Gastrocnemius medialis (tissue), 4 donors: Measurements from ENCODE around the gene RCOR3. TPM values are rescaled to one million over a fixed set of nuclear protein-coding genes. Genes with fewer than 3 reads are reported as not detected.

Experiments used
- ATAC-seq, 2 donors: fragments of 150-250 bp; one replicate each; pipeline ENCODE4 v1.9.1; 2016
- DNase-seq, 2 donors: peaks; one replicate each; pipeline ENCODE4 v3.0.0-alpha.2; 2019
- H3K27ac ChIP-seq, 4 donors: fragments of 200-600 bp; sonication (generic); 1 replicate in 1 of 4; 2 replicates in 3 of 4; pipeline ENCODE4 v1.5.1; 2016 to 2018; ENCODE audit warnings: mild to moderate bottlenecking in 2 of 4, moderate library complexity in 1 of 4
- H3K27me3 ChIP-seq, 3 donors: fragments of 200-600 bp; sonication (generic) in 2 of 3; 1 replicate in 1 of 3; 2 replicates in 2 of 3; pipeline versions ENCODE4 v1.5.1 to v1.6.0; 2016 to 2019; ENCODE audit warnings: mild to moderate bottlenecking in 1 of 3, moderate library complexity in 1 of 3
- H3K36me3 ChIP-seq, 2 donors: fragments of 200-600 bp; sonication (generic) in 1 of 2; one replicate each; pipeline ENCODE4 v1.5.1; 2017 to 2018
- H3K4me1 ChIP-seq, 2 donors: fragments of 200-600 bp; sonication (generic) in 1 of 2; one replicate each; pipeline ENCODE4 v1.5.1; 2016 to 2017; ENCODE audit warnings: mild to moderate bottlenecking in 2 of 2
- H3K4me3 ChIP-seq, 4 donors: fragments of 200-600 bp; sonication (generic) in 3 of 4; 1 replicate in 1 of 4; 2 replicates in 3 of 4; pipeline ENCODE4 v1.5.1; 2016 to 2019; ENCODE audit warnings: mild to moderate bottlenecking in 2 of 4
- H3K9me3 ChIP-seq, 3 donors: fragments of 200-600 bp; sonication (generic) in 2 of 3; 1 replicate in 1 of 3; 2 replicates in 2 of 3; pipeline ENCODE4 v1.5.1; 2016 to 2019
- POLR2A ChIP-seq, 2 donors: fragments of 450-650 bp; IDR thresholded peaks; one replicate each; pipeline ENCODE4 v1.6.1; 2017; ENCODE audit warnings: antibody characterized with exemption in 2 of 2, mild to moderate bottlenecking in 2 of 2, moderate library complexity in 2 of 2
- in situ Hi-C, 4 donors: fragments of 200-750 bp; cut with MboI; loops; one replicate each; pipeline versions ENCODE4 v1.15.0 to v1.8.0; 2017; ENCODE audit warnings: low sequenced_read_pairs in 4 of 4
- intact Hi-C: fragments of 100-400 bp; cut with DNase I; formaldehyde crosslinking; loops from one replicate; pipeline ENCODE4 v1.15.1; 2023; ENCODE audit warnings: low total_unique reads
- total RNA-seq, 4 donors: library from RNA; depleted of rRNA; stranded (reverse); fragments of >200 nt; gene quantifications; one replicate each; pipeline versions ENCODE4 v1.1.0 to v1.2.3, GENCODE V29; 2016
- TF ChIP-seq, protein P1 (sequence below), 5 experiments: fragments of 450-650 bp in 3 of 5; fragments of 200-600 bp in 2 of 5; sonication (generic) in 2 of 5; IDR thresholded peaks in 4 of 5; conservative IDR thresholded peaks in 1 of 5; 1 replicate in 4 of 5; 2 replicates in 1 of 5; pipeline ENCODE4 v1.5.1; 2016 to 2019; ENCODE audit warnings: antibody characterized with exemption in 5 of 5, mild to moderate bottlenecking in 3 of 5, moderate library complexity in 3 of 5

RCOR3 gene
- total RNA-seq, 4 donors from 2014 or later: 41.3 to 72.9 (median 61.3) TPM

DNA sequence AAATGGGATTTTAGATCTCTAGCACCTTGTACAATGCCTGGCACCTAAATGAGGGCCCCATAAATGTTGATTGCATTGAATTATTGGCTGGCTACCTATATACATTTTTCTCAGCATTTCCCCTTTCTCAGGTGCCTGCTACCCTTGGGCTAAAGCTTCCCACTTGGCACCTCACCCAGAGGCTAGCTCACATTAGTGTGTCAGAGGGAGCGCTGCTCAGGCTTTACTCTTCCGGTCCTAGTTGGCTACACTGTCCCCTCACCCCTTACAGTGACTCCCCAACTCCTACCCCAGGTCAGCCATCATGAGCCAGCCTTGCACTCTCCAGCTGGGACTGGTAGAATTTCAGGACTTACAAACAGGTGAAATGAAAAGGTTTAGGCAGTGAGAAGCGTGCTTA is 77.0 kb downstream of the RCOR3 start:
- Histone ChIP-seq H3K36me3 (no peaks in the 10 kb centered on the region), H3K9me3 (no peaks in the 10 kb centered on the region), H3K4me1 (no peaks in the 10 kb centered on the region), H3K27ac (no peak overlapping the region), H3K27me3 (no peaks in the 10 kb centered on the region), H3K4me3 (no peak overlapping the region)
- no peak for TF ChIP-seq POLR2A (IDR thresholded peaks at IDR 0.05)
- TF ChIP-seq, protein P1, sequence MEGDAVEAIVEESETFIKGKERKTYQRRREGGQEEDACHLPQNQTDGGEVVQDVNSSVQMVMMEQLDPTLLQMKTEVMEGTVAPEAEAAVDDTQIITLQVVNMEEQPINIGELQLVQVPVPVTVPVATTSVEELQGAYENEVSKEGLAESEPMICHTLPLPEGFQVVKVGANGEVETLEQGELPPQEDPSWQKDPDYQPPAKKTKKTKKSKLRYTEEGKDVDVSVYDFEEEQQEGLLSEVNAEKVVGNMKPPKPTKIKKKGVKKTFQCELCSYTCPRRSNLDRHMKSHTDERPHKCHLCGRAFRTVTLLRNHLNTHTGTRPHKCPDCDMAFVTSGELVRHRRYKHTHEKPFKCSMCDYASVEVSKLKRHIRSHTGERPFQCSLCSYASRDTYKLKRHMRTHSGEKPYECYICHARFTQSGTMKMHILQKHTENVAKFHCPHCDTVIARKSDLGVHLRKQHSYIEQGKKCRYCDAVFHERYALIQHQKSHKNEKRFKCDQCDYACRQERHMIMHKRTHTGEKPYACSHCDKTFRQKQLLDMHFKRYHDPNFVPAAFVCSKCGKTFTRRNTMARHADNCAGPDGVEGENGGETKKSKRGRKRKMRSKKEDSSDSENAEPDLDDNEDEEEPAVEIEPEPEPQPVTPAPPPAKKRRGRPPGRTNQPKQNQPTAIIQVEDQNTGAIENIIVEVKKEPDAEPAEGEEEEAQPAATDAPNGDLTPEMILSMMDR (IDR thresholded peaks at IDR 0.05 in 4 of 5, conservative IDR thresholded peaks at IDR 0.05 in 1 of 5): no peak
- in situ Hi-C loops: no loop called here
- ATAC-seq (no peak), DNase-seq (no peak)
- intact Hi-C loops: no loop called here

DNA sequence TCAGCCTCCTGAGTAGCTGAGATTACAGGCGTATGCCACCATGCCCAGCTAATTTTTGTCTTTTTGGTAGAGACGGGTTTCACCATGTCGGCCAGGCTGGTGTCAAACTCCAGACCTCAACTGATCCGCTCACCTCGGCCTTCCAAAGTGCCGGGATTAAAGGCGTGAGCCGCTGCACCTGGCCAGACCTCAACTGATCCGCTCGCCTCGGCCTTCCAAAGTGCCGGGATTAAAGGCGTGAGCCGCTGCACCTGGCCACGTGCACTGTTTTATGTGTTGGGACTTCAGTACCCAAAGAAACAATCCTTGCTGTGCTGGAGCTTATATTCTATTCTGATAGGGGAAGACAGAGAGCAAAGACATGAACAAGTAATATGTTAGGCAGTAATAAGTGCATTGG is 77.6 kb downstream of the RCOR3 start:
- H3K4me1 ChIP-seq: no peaks in the 10 kb centered on the region
- no peak overlapping the region for H3K27ac ChIP-seq
- intact Hi-C loops (no loop called here), in situ Hi-C loops (no loop called here)
- no peaks in the 10 kb centered on the region for H3K27me3 ChIP-seq
- H3K9me3 ChIP-seq: no peaks in the 10 kb centered on the region
- DNase-seq (no peak), ATAC-seq (no peak)
- TF ChIP-seq POLR2A (IDR thresholded peaks at IDR 0.05): no peak
- no peaks in the 10 kb centered on the region for H3K36me3 ChIP-seq
- no peak overlapping the region for H3K4me3 ChIP-seq

DNA sequence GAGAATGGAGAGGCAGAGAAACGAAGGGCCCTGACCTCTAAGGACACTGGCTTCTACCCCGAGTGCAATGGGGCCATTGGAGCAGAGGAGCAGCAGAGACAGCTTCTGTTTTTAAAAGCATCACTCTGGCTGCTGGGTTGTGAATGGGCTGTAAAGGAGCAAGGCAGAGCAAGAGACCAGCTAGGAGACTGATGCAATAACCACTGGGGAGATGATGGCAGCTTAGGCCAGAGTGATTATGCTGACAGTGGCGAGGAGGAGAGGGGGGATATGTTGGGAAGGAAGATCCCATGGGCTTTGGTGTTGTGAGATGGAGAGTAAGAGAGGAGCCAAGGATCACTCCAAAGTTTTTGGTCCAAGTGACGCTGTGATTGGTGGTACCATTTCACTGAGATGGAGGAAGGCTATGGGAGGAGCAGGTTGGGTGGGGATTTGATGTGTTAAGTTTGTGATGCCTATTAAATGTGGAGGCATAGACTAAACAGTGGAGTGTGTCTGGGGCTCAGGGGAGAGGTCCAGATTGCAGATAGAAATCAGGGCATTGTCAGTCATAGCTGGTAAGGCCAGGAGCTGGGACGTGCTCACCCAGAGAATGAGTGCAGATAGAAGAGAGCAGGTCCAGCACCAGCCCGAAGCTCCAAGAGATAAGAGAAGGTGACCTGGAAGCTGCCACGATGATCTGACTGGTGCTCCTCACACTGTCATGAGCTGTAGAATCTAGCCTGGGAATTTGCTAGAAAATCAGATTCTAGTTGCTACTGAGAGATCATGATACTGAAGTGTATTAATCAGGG is 78.5 kb downstream of the RCOR3 start:
- H3K4me3 ChIP-seq: no peak overlapping the region
- DNase-seq: no peak
- in situ Hi-C loops (no loop called here), intact Hi-C loops (no loop called here)
- no peaks in the 10 kb centered on the region for H3K36me3 ChIP-seq
- TF ChIP-seq, protein P1 (IDR thresholded peaks at IDR 0.05 in 4 of 5, conservative IDR thresholded peaks at IDR 0.05 in 1 of 5): no peak
- no peak for TF ChIP-seq POLR2A (IDR thresholded peaks at IDR 0.05)
- H3K9me3 ChIP-seq: no peaks in the 10 kb centered on the region
- H3K27ac ChIP-seq: no peak overlapping the region
- H3K4me1 ChIP-seq: no peaks in the 10 kb centered on the region
- no peaks in the 10 kb centered on the region for H3K27me3 ChIP-seq
- no peak for ATAC-seq

DNA sequence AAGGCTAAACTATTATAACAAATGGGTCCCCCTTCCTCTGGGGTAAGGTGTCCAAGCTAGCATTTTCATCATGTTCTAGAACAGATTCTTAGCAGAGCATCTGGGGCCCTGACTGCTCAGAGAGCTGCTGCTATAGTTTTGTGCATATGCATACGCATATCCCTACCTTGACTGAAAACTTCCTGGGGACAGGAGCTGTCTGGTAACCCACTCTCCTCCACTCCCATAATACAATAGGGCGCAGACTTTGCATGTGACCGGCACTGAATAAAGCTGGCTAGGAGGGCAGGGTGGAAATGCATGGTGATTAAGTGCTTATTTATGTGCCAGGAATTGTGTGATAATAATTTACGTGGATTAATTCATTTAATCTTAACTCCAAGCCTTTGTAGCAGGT is 79.1 kb downstream of the RCOR3 start:
- no peak overlapping the region for H3K4me3 ChIP-seq
- H3K27ac ChIP-seq: no peak overlapping the region
- H3K27me3 ChIP-seq: no peaks in the 10 kb centered on the region
- no peak for DNase-seq
- TF ChIP-seq POLR2A (IDR thresholded peaks at IDR 0.05): no peak
- intact Hi-C loops (no loop called here), in situ Hi-C loops (no loop called here)
- H3K9me3 ChIP-seq: no peaks in the 10 kb centered on the region
- no peaks in the 10 kb centered on the region for H3K4me1 ChIP-seq
- ATAC-seq: no peak
- no peaks in the 10 kb centered on the region for H3K36me3 ChIP-seq

DNA sequence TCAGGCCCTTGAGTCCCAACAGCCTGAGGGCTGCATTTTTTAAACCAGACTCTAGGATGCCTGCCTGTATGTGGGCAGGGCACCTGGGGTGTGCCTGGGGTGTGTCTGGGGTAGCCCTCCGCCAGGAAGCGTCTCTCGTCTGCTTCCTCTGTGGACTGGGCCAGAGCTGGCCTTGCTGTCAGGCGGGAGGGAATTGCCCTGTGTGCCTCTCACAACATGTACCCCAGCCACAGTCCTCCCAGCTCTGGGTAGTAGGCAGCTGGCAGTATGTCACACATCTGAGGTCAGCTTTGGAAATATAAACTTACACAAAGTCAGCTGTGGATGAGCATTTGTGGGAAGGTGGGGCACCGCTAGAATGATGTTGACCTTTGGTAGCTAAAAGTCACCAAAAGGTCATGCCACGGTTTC is 80.5 kb downstream of the RCOR3 start:
- TF ChIP-seq, protein P1 (IDR thresholded peaks at IDR 0.05 in 4 of 5, conservative IDR thresholded peaks at IDR 0.05 in 1 of 5): no peak
- TF ChIP-seq POLR2A (IDR thresholded peaks at IDR 0.05): no peak
- Histone ChIP-seq H3K4me3 (no peak overlapping the region), H3K9me3 (no peaks in the 10 kb centered on the region), H3K27ac (no peak overlapping the region), H3K4me1 (no peaks in the 10 kb centered on the region), H3K36me3 (no peaks in the 10 kb centered on the region), H3K27me3 (no peaks in the 10 kb centered on the region)
- ATAC-seq (no peak), DNase-seq (no peak)
- in situ Hi-C loops (no loop called here), intact Hi-C loops (no loop called here)
